WTC11 (cell line): Measurements from ENCODE around the gene SNX11. TPM values are rescaled to one million over a fixed set of nuclear protein-coding genes. Genes with fewer than 3 reads are reported as not detected.

Experiments
- ATAC-seq: fragments of 200-7000 bp; cut with Tn5 transposase; 2 replicates; pipeline ENCODE4 v1.10.0; 2021; ENCODE audit warnings: mild to moderate bottlenecking, moderate library complexity
- CTCF ChIA-PET: fragments of 300-600 bp; sonication (Branson Sonifier 250); formaldehyde crosslinking; loops from one replicate; lab custom pipeline; 2021; ENCODE audit warnings: antibody characterized with exemption; lab: Charles Lee
- POLR2A ChIA-PET: fragments of 350-600 bp; sonication (Branson Sonifier 250); formaldehyde crosslinking; loops from one replicate; lab custom pipeline; 2021; ENCODE audit warnings: antibody characterized with exemption; lab: Charles Lee
- DNase-seq: peaks from one replicate; pipeline ENCODE4 v3.0.0; 2021; ENCODE audit warnings: low spot score
- H3K27ac Mint-ChIP-seq: 2 replicates; pipeline ENCODE4 v1.8.0; 2021; ENCODE audit warnings: mixed read lengths
- H3K27me3 Mint-ChIP-seq: 2 replicates; pipeline ENCODE4 v1.8.0; 2021; ENCODE audit warnings: low read depth, mild to moderate bottlenecking, moderate library complexity, mixed read lengths
- H3K36me3 Mint-ChIP-seq: 2 replicates; pipeline ENCODE4 v1.8.0; 2021; ENCODE audit warnings: mixed read lengths
- H3K4me1 Mint-ChIP-seq: 2 replicates; pipeline ENCODE4 v1.8.0; 2022; ENCODE audit warnings: mixed read lengths
- H3K4me3 Mint-ChIP-seq: 2 replicates; pipeline ENCODE4 v1.8.0; 2021; ENCODE audit warnings: mild to moderate bottlenecking, moderate library complexity, mixed read lengths
- H3K9me3 Mint-ChIP-seq: 2 replicates; pipeline ENCODE4 v1.8.0; 2021; ENCODE audit warnings: mixed read lengths
- ARID4B ChIP-seq: sonication (generic); formaldehyde crosslinking; IDR thresholded peaks from 2 replicates; pipeline ENCODE4 v1.8.0; 2023; ENCODE audit warnings: missing genetic modification reagents, mild to moderate bottlenecking, borderline replicate concordance
- ATF1 ChIP-seq: sonication (generic); formaldehyde crosslinking; IDR thresholded peaks from 2 replicates; pipeline ENCODE4 v1.8.1; 2023; ENCODE audit warnings: mild to moderate bottlenecking, moderate library complexity, missing genetic modification reagents
- CBFB ChIP-seq: sonication (generic); formaldehyde crosslinking; IDR thresholded peaks from 2 replicates; pipeline ENCODE4 v1.8.1; 2022; ENCODE audit warnings: mild to moderate bottlenecking, low read depth, missing genetic modification reagents
- ELF4 ChIP-seq: sonication (generic); formaldehyde crosslinking; IDR thresholded peaks from 2 replicates; pipeline ENCODE4 v1.8.1; 2022; ENCODE audit warnings: low read depth, mild to moderate bottlenecking, moderate library complexity, missing genetic modification reagents
- FOXJ3 ChIP-seq: sonication (generic); formaldehyde crosslinking; IDR thresholded peaks from 2 replicates; pipeline ENCODE4 v1.9.0; 2021; ENCODE audit warnings: missing genetic modification reagents, mild to moderate bottlenecking, borderline replicate concordance
- FOXK1 ChIP-seq: sonication (generic); formaldehyde crosslinking; IDR thresholded peaks from 2 replicates; pipeline ENCODE4 v1.8.0; 2022; ENCODE audit warnings: mild to moderate bottlenecking, moderate library complexity, missing genetic modification reagents
- IRF1 ChIP-seq: sonication (generic); formaldehyde crosslinking; IDR thresholded peaks from 2 replicates; pipeline ENCODE4 v1.8.0; 2023; ENCODE audit warnings: missing genetic modification reagents
- JAZF1 ChIP-seq: fragments of 250-450 bp; sonication (Bioruptor Pico); IDR thresholded peaks from 2 replicates; pipeline ENCODE4 v1.9.0; 2021; ENCODE audit warnings: moderate library complexity, mild to moderate bottlenecking, inconsistent platforms
- MAX ChIP-seq: sonication (generic); formaldehyde crosslinking; IDR thresholded peaks from 2 replicates; pipeline ENCODE4 v1.8.0; 2022; ENCODE audit warnings: mild to moderate bottlenecking, missing genetic modification reagents
- OVOL2 ChIP-seq: fragments of 250-450 bp; sonication (Bioruptor Pico); IDR thresholded peaks from 2 replicates; pipeline ENCODE4 v1.9.0; 2021; ENCODE audit warnings: mild to moderate bottlenecking, borderline replicate concordance
- RELA ChIP-seq: sonication (generic); formaldehyde crosslinking; IDR thresholded peaks from 2 replicates; pipeline ENCODE4 v1.8.1; 2022; ENCODE audit warnings: missing genetic modification reagents, mild to moderate bottlenecking, borderline replicate concordance
- SP1 ChIP-seq: sonication (generic); formaldehyde crosslinking; conservative IDR thresholded peaks from 2 replicates; pipeline ENCODE4 v1.8.1; 2022; ENCODE audit warnings: missing genetic modification reagents
- USF1 ChIP-seq: sonication (generic); formaldehyde crosslinking; IDR thresholded peaks from 2 replicates; pipeline ENCODE4 v1.8.0; 2022; ENCODE audit warnings: mild to moderate bottlenecking, missing genetic modification reagents
- ZBTB21 ChIP-seq: sonication (generic); formaldehyde crosslinking; IDR thresholded peaks from 2 replicates; pipeline ENCODE4 v1.8.1; 2023; ENCODE audit warnings: mild to moderate bottlenecking, missing genetic modification reagents, borderline replicate concordance
- ZNF317 ChIP-seq: sonication (generic); formaldehyde crosslinking; IDR thresholded peaks from 2 replicates; pipeline ENCODE4 v1.8.1; 2023; ENCODE audit warnings: low read depth, mild to moderate bottlenecking, moderate library complexity, missing genetic modification reagents, borderline replicate concordance
- ZNF425 ChIP-seq: fragments of 250-450 bp; sonication (Bioruptor Pico); conservative IDR thresholded peaks from 2 replicates; pipeline ENCODE4 v1.9.0; 2021; ENCODE audit warnings: mild to moderate bottlenecking
- ZNF532 ChIP-seq: fragments of 250-450 bp; sonication (Bioruptor Pico); IDR thresholded peaks from 2 replicates; pipeline ENCODE4 v1.9.0; 2021; ENCODE audit warnings: mild to moderate bottlenecking, borderline replicate concordance
- ZNF671 ChIP-seq: fragments of 250-450 bp; sonication (Bioruptor Pico); IDR thresholded peaks from 2 replicates; pipeline ENCODE4 v1.8.0; 2021; ENCODE audit warnings: mild to moderate bottlenecking
- total RNA-seq: library from RNA; stranded (reverse); gene quantifications from 3 replicates; pipeline ENCODE4 v1.2.3, GENCODE V29; 2021
- TF ChIP-seq, protein P1 (sequence below): fragments of 250-450 bp; sonication (Bioruptor Pico); IDR thresholded peaks from 2 replicates; pipeline ENCODE4 v1.9.0; 2021; ENCODE audit warnings: moderate library complexity, mild to moderate bottlenecking, inconsistent platforms, borderline replicate concordance
- TF ChIP-seq, protein P2 (sequence below): fragments of 250-450 bp; sonication (Bioruptor Pico); IDR thresholded peaks from 2 replicates; pipeline ENCODE4 v2.1.2; 2022; ENCODE audit warnings: mild to moderate bottlenecking, moderate library complexity

SNX11 gene
- total RNA-seq, 1 experiment from 2014 or later: 24.5 TPM

DNA sequence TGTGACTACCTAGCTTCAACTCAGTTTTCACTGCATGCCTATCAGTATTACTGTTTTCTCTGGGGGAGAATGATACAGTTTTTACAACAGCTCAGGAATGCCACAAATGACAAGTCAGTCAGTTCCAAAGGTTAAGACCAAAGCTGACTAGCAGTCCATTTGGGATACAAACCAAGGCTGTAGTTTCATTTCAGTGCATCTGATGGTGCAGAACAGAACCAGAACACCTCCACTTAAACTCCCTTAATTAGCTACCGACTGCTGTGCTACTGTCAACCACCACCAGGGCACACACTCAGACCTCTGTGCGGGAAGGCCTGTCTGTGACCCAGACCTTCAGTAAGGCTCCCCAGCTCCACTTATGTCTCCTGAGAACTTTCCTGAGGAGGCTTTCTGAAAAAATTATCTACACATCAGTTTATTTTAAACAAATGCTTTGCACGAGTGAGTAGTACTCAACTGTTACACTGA is 39.0 kb upstream of the SNX11 start (continued):
- TF ChIP-seq ZNF532: no peak
- TF ChIP-seq ELF4 (CRISPR knock-in tag): no peak

DNA sequence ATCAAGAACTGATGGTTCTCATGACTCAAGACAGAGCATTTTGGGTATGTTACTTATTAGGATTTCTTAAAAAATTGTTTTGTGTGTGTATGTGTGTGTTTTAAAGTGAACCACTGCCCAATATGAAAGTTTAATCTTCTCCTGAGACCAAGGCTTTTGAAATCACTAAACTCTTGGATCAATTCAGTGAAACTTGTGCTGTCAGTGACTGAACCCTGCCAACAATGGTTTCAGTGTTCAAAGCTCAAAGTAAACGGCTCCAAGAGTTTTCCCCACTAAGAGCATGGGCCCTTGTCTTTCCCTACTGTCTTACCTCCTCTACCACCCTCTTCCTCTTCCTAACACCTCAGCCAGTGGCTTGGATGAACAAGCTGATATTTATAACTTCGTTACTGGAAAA is 37.4 kb upstream of the SNX11 start:
- Mint-ChIP-seq H3K9me3 (no peaks in the 10 kb centered on the region), H3K4me3 (no peak overlapping the region), H3K4me1 (peaks cover 6% of the 10 kb centered on the region), H3K27me3 (no peaks in the 10 kb centered on the region), H3K27ac (peak overlapping the region; percentile 62; the same call in 1 of the 2 replicates), H3K36me3 (peaks cover 60% of the 10 kb centered on the region)
- DNase-seq: no peak
- POLR2A ChIA-PET: no interaction called here
- no peak for ATAC-seq
- CTCF ChIA-PET: interaction anchor here (1.0 to 1.5 kb wide), 3 partner anchors 44 to 158 kb away, joined by 3 to 4 read pairs (median 4); no protein-coding TSS in a partner anchor
- TF ChIP-seq JAZF1 (no peak), FOXJ3 (CRISPR knock-in tag) (no peak), OVOL2 (CRISPR knock-in tag) (no peak), CBFB (CRISPR knock-in tag) (no peak), ZNF317 (CRISPR knock-in tag) (no peak), FOXK1 (CRISPR knock-in tag) (no peak), ZBTB21 (CRISPR knock-in tag) (no peak), ZNF671 (CRISPR knock-in tag) (no peak), SP1 (CRISPR knock-in tag) (no peak), ATF1 (no peak), RELA (no peak), USF1 (no peak), IRF1 (CRISPR knock-in tag) (no peak), ZNF425 (CRISPR knock-in tag) (no peak), ARID4B (no peak), MAX (CRISPR knock-in tag) (no peak)
- TF ChIP-seq, protein P1, sequence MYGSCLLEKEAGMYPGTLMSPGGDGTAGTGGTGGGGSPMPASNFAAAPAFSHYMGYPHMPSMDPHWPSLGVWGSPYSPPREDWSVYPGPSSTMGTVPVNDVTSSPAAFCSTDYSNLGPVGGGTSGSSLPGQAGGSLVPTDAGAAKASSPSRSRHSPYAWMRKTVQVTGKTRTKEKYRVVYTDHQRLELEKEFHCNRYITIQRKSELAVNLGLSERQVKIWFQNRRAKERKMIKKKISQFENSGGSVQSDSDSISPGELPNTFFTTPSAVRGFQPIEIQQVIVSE (CRISPR knock-in tag): no peak
- TF ChIP-seq, protein P2, sequence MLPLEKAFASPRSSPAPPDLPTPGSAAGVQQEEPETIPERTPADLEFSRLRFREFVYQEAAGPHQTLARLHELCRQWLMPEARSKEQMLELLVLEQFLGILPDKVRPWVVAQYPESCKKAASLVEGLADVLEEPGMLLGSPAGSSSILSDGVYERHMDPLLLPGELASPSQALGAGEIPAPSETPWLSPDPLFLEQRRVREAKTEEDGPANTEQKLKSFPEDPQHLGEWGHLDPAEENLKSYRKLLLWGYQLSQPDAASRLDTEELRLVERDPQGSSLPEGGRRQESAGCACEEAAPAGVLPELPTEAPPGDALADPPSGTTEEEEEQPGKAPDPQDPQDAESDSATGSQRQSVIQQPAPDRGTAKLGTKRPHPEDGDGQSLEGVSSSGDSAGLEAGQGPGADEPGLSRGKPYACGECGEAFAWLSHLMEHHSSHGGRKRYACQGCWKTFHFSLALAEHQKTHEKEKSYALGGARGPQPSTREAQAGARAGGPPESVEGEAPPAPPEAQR (CRISPR knock-in tag): no peak
